C4-2B (cell line): Measurements from ENCODE around the gene RPTOR.
"Not testable (repeated sequence)": the region's sequence is repeated elsewhere in the genome, so short reads cannot be mapped to it uniquely, and the experiment has no call there.

ENCODE experiments used
- H3K27ac ChIP-seq: fragments of 450-650 bp; 2 replicates; pipeline ENCODE4 v1.5.1; 2017
- CTCF ChIP-seq: fragments of 450-650 bp; conservative IDR thresholded peaks from 2 replicates; pipeline ENCODE4 v1.5.1; 2017; ENCODE audit warnings: mild to moderate bottlenecking
- ZFX ChIP-seq: fragments of 450-650 bp; IDR thresholded peaks from 2 replicates; pipeline ENCODE4 v1.6.1; 2017

Gene RPTOR

GRCh38 chr17:80738987-80739730 lies 194.5 kb downstream of the RPTOR start:
- no peak overlapping the region for H3K27ac ChIP-seq
- no peak for TF ChIP-seq CTCF
- TF ChIP-seq ZFX, result no peak

DNA sequence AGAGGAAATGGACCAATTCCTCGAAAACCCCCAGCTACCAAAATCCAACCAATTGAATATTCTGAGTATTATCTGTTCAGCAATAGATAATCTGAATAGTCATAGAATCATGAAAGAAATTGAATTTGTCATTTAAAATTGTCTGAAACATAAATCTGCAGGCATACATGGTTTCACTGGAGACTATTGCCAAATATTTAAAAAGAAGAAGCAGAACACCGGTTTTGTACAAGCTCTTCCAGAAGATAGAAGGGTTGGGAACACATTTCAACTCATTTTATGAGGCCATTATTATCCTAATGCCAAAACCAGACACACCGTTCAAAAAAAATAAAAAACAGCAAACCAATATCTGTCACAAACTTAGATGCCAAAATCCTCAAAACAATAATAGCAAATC lies 195.5 kb downstream of the RPTOR start:
- TF ChIP-seq ZFX (no peak), CTCF (no peak)
- H3K27ac ChIP-seq, result no peak overlapping the region

GRCh38 chr17:80742091-80742490 lies 197.5 kb downstream of the RPTOR start:
- no peak for TF ChIP-seq ZFX
- no peak for TF ChIP-seq CTCF
- no peak overlapping the region for H3K27ac ChIP-seq

DNA sequence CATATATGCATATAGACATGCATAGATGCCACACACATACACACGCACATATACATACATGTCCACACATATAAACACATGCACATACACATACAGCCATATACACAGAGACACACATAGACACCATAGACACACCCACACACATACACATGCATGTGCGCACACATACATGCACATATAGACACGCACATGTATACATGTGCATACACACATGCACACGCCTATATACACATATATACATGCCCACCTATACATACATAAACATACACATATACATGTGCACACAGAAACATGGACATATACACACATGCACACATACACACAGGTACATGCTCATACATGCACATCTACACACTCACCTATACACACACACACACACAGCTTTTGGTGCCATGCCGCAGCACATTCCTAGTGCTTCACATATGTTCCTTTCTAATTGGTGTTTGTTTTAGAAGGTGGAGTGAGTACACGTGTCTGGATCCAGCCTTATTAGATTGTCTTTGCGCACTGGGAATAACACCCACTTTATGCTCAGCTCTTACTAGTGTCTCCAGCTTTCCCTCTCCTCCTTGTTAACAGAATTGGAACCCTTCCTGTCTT lies 198.0 kb downstream of the RPTOR start:
- TF ChIP-seq ZFX, result no peak
- no peak for TF ChIP-seq CTCF
- H3K27ac ChIP-seq, result no peak overlapping the region

DNA sequence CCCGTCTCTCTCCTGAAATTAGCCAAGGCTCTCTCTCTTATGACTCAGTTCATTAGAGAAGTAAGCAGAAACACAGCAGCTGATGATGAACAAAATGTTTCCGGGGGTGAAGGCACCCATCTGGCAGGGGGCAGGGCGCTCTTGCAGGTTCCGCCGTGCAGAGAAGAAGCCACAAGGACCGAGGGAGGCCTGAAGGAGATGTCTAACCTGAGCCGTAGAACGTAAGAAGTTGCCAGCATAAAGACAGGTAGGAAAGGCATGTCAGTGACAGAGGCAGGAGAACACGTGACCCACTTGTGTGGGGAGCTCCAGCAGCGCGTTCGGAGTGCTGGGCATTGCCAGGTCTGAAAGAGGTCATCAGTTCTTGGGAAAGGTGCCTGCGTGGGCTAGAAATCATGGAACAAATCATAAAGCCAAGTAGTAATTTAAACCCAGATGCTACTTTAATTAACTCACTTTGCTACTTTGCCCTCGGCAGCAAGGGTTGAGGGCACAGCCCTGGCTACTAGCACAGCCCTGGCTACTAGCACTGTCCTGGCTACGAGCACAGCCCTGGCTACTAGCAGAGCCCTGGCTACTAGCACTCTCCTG lies 198.6 kb downstream of the RPTOR start:
- TF ChIP-seq CTCF (no peak), ZFX (no peak)

GRCh38 chr17:80743973-80744372 lies 199.3 kb downstream of the RPTOR start:
- not testable (repeated sequence) for H3K27ac ChIP-seq

More for the DNA sequence above, 198.6 kb downstream of the RPTOR start:
- no peak overlapping the region for H3K27ac ChIP-seq

GRCh38 chr17:80744725-80745124 lies 200.1 kb downstream of the RPTOR start:
- H3K27ac ChIP-seq, result not testable (repeated sequence)

- TF ChIP-seq ZFX, result no peak
- TF ChIP-seq CTCF, result no peak
- H3K27ac ChIP-seq, result no peak overlapping the region
Measured at GRCh38 chr17:80745183-80745582, 200.5 kb downstream of the RPTOR start.
